GM06990 (cell line): ENCODE data around the gene C9orf85.

Experiments
- DNase-seq: peaks from one replicate; pipeline ENCODE4 v3.0.0-alpha.2; 2011; ENCODE audit not compliant: insufficient read length; ENCODE audit errors: extremely low read depth
- H3K27me3 ChIP-seq: replicated peaks from 2 replicates; pipeline ENCODE4 v1.6.0; 2011; ENCODE audit warnings: low read length; ENCODE audit not compliant: control insufficient read depth, insufficient read depth
- H3K36me3 ChIP-seq: 2 replicates; pipeline ENCODE4 v1.5.1; 2011; ENCODE audit warnings: low read length; ENCODE audit not compliant: control insufficient read depth, insufficient read depth
- H3K4me3 ChIP-seq: replicated peaks from 2 replicates; pipeline ENCODE4 v1.5.1; 2011; ENCODE audit warnings: low read depth, mild to moderate bottlenecking, control low read depth, low read length
- TF ChIP-seq, protein P1 (sequence below): IDR thresholded peaks from 2 replicates; pipeline ENCODE4 v1.5.1; 2011; ENCODE audit warnings: low read length, control low read depth, mild to moderate bottlenecking, inconsistent platforms; ENCODE audit not compliant: insufficient read depth, poor library complexity, severe bottlenecking

Gene C9orf85

DNA sequence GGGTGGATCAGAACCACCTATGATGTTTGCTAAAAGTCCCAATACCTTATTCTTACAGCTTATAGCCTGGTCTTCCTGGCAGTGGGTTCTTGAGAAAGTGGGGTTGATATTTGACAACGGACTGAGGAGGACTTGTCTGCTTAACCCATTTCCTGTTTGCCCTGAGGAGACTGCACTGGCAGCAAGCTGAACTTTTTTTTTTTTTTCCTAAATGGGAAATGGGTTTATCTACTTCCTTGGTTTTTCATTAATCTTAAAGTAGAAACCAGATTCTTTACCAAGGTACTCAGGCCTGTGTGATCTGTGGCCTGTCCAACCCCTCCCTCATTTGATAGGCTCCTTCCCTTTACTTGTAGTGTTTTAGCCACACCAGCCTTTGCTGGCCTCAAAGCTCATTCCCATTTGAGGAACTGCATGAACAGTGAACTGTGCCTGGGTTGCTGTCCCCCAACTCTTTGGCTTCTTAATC, 101.9 kb downstream of the C9orf85 start:
- Histone ChIP-seq H3K4me3 (no peak overlapping the region), H3K27me3 (no peaks in the 10 kb centered on the region; the same call in 1 of the 2 replicates), H3K36me3 (no peaks in the 10 kb centered on the region)
- no peak for DNase-seq
- TF ChIP-seq, protein P1, sequence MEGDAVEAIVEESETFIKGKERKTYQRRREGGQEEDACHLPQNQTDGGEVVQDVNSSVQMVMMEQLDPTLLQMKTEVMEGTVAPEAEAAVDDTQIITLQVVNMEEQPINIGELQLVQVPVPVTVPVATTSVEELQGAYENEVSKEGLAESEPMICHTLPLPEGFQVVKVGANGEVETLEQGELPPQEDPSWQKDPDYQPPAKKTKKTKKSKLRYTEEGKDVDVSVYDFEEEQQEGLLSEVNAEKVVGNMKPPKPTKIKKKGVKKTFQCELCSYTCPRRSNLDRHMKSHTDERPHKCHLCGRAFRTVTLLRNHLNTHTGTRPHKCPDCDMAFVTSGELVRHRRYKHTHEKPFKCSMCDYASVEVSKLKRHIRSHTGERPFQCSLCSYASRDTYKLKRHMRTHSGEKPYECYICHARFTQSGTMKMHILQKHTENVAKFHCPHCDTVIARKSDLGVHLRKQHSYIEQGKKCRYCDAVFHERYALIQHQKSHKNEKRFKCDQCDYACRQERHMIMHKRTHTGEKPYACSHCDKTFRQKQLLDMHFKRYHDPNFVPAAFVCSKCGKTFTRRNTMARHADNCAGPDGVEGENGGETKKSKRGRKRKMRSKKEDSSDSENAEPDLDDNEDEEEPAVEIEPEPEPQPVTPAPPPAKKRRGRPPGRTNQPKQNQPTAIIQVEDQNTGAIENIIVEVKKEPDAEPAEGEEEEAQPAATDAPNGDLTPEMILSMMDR: no peak

DNA sequence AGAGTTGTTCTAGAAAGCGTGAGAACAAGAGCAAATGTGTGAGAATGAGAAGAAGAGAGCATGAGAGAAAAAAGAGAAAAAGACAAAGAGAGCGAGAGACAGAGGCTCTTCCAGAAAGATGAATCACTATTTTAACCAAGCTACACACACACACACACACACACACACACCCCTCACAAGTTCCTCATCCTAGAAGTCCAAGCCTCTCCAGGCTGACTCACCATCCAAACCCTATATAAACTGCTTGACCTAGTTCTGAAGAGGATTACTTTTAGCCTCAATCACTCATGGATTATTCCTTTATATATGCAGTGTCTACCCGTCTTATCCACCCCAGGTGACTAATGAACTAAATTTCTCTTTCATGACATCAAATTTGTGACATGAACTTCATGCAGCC, 111.4 kb downstream of the C9orf85 start:
- H3K36me3 ChIP-seq: no peaks in the 10 kb centered on the region
- H3K27me3 ChIP-seq: no peaks in the 10 kb centered on the region
- DNase-seq: no peak
- TF ChIP-seq, protein P1: no peak
- no peak overlapping the region for H3K4me3 ChIP-seq
